Activated CD8-positive, alpha-beta memory T cell treated with anti-CD3 and anti-CD28 coated beads for 48 hours (primary cell): ENCODE measurements around the gene CRABP2.

ENCODE experiments used
- DNase-seq, 3 experiments: peaks; one replicate each; pipeline ENCODE4 v3.0.0-alpha.2; 2020; ENCODE audit warnings: low read depth in 2 of 3, low spot score in 2 of 3

CRABP2 gene

GRCh38 chr1:156670791-156671190 is 34.6 kb downstream of the CRABP2 start:
- no peak for DNase-seq

GRCh38 chr1:156670359-156670758 is 35.0 kb downstream of the CRABP2 start:
- no peak for DNase-seq

DNA sequence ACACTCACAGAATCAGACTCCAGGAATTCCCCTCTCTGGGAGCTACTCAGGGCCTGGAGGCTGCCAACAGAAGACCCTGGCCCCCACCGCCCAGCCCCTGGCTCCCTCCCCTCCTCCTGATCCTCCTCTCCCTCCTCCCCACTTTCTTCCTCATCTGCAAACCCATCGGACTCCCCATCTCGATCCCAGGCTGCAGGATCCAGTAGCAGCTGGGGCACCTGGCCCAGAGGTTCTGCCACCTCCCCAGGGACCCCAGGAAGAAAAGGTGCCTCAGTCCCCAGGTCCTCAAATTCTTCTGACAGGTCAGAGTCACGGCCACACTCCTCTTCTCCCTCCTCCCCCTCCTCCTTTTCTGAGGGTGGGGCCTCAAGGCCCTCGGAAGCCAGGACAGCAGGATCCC is 35.6 kb downstream of the CRABP2 start:
- DNase-seq = no peak

DNA sequence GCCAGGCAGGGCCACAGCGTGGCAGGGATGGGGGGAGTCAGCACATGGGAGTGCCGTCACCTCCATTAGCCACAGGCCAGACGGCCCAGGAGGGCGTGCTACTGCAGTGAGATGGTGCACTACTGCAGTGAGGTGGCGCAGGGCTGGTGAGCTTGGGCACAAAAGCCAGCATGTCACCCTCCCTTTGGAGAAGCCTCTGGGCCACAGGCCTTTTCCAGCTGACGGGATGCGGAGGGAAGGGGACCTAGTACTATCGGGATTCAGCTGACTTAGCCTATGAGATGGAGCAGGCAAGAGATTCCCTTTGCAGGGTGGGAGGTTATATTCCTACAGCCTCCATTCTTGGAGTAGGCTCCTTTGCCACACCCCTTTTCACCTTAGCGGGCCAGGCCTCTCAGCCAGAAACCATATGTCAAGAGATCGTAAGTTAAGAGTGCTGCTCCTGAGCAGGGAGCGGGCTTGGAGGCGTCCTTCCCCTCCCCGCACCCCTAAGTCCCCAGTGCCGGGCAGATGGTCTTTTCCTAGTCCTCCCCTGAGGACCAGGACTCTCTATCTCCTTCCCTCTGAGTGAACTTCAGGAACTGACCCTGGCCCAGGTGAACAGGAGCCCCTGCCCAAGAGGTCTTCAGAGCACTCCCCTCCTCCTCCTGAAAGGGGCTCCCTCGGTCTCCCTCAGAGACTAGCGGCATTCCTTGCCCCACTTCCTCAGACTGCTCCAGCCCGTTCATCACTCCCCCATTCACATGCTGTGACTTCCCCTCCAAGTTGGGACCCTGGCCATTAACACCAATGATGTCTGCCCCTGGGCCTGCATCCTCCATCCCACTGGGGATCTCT is 36.4 kb downstream of the CRABP2 start:
- no peak for DNase-seq

DNA sequence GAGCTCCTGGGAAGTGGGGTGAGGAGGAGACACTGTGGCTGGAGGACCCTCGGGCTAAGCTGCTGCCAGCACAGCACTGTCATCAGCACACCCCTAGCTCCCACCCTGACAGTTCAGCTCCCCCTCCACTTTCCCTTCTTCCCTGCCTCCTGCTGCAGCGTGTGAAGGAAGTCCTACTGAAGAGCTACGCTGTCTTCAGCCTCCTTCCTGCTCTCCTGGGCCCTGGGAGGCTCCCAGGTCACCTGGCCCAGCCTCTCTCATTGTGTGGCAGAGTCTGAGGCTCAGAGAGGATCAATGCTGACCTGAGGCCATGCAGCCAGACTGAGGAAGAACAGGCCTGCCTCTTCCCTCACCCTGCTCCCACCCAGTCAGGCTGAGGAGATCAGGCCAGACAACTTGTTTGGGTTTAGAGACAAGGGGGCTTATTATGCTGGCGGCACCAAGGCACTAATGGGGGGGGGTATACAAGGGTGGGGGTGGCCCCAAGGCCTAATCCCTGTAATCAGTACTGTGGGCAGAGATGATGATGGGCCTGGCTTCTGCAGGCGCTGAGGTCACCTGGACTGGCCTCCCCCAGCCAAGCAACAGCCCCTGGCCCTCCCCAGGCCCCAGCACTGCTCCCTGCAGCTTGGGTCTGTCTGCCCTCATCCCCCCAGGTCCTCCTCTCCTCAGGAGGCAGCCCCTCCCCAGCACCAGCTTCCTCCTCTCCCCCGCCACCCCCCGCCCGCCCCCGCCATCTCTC is 37.2 kb downstream of the CRABP2 start:
- DNase-seq = no peak

GRCh38 chr1:156667610-156667967 is 37.8 kb downstream of the CRABP2 start:
- DNase-seq = no peak

GRCh38 chr1:156666862-156667609 is 38.3 kb downstream of the CRABP2 start:
- DNase-seq = no peak

GRCh38 chr1:156665539-156665938 is 39.8 kb downstream of the CRABP2 start:
- DNase-seq = no peak

DNA sequence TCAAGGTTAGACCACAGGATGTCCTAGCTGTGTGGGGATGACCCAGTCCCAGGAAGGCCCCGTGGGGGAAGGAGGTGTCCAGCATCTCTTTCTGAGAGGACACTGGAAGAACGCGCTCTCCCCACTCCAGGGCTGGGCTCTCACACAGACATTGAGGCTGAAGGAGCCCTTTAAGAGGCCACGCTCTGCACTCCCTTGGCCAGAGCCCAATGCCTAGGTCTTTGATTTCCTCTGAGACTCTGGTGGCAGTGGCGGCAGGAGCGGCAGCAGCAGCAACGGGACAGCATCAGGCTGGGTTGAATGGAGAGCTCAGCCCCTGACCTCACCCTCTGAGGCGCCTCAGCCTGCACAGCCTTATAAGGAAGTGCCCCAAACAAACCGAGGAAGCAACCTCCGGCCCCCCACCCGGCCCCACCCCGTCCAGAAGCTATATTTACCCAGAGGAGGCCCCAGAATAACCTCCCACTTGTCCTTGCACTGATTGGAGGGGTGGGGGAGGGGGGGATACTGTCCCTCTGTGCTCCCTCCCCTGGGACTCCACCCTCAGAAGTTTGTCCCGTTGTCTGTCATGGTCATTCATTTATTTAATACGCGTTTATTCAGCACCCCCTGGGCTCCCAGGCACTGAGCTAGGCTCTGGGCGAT is 40.5 kb downstream of the CRABP2 start:
- DNase-seq = no peak

- no peak for DNase-seq
Observed at GRCh38 chr1:156664046-156664766, 41.2 kb downstream of the CRABP2 start.

GRCh38 chr1:156663178-156663577 is 42.2 kb downstream of the CRABP2 start:
- DNase-seq = no peak

- DNase-seq = no peak
Observed at GRCh38 chr1:156662800-156663055, 42.7 kb downstream of the CRABP2 start.

- DNase-seq = no peak
Observed at GRCh38 chr1:156662005-156662799, 43.2 kb downstream of the CRABP2 start.

DNA sequence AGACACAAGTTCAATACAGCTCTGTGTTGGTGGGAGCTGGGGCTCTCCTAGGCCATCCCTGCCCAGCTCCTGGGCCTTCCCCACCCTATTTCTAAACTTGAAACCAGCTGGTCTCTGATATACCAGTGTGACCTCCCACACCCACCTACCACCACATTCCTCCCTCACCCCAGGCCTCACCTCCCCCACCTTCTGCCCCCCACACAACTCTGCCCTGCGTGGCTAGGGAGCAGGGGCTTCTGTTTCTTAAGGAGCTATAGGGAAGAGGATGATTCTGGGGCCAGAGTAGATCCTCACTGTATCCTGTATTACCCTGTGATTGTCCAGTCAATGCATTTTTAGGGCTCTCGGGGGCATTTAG is 44.7 kb downstream of the CRABP2 start:
- no peak for DNase-seq

- DNase-seq = peak; percentile 93 to 98 (median 96)
Observed at GRCh38 chr1:156659988-156660751, 45.2 kb downstream of the CRABP2 start.

GRCh38 chr1:156659661-156659987 is 45.8 kb downstream of the CRABP2 start:
- DNase-seq = no peak

GRCh38 chr1:156658945-156659574 is 46.3 kb downstream of the CRABP2 start:
- no peak for DNase-seq

DNA sequence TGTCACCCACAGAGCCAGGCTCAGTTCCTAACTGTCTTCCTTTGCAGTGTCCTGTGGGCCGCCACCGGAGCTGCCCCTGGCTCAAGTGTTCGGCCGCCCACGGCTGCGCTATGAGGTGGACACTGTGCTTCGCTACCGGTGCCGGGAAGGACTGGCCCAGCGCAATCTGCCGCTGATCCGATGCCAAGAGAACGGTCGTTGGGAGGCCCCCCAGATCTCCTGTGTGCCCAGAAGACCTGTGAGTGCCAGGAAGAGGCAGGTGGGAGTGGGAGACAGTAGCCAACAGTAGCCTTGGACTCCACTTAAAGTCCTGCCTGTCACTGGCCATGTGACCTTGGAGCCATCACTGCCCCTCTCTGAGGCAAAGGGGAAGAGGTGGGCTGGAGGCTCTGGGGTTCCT is 46.9 kb downstream of the CRABP2 start:
- DNase-seq = no peak

DNA sequence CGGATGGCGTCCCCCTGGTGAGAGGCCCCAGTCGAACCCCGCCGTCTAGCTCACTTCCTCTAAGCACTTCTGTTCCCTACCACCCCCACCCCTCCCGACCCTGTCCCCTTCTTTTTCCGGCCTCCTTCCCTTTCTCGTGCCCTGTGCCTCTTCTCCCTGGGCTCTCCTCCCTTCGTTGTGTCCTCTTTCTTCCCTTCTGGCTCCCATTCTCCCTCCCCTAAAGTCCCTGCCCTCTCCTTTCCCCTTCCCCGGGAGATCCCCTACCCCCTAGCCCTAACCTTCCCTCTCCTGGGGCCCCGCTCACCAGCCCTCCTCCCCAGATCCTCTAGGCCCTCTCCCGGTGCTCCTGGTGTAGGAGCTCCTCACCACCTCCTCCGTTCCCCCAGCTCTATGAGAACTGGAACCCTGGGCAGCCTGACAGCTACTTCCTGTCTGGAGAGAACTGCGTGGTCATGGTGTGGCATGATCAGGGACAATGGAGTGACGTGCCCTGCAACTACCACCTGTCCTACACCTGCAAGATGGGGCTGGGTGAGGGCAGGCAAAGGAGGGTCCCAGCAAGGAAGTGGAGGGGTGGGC is 47.6 kb downstream of the CRABP2 start:
- DNase-seq = no peak
